ENCODE measurements around the gene SMIM8.
"Not testable (repeated sequence)": the region's sequence is repeated elsewhere in the genome, so short reads cannot be mapped to it uniquely, and the experiment has no call there.

GRCh38 chr6:87323880-87324279, 1.5 kb downstream of the SMIM8 start:
- TF ChIP-seq CTCF, POLR2AphosphoS5, POLR2A (IDR thresholded peaks at IDR 0.05): not testable (repeated sequence)

All from sigmoid colon (tissue), 4 donors.